Coronary artery (tissue), 2 donors: ENCODE data around the gene C1QB.

ENCODE experiments used
- DNase-seq: peaks from one replicate; pipeline ENCODE4 v3.0.0-alpha.2; 2017; ENCODE audit warnings: low spot score
- H3K27ac ChIP-seq, 2 donors: fragments of 200-600 bp; sonication (generic); one replicate each; pipeline ENCODE4 v1.5.1; 2016 to 2019
- H3K4me3 ChIP-seq: fragments of 200-600 bp; sonication (generic); 2 replicates; pipeline ENCODE4 v1.5.1; 2016; ENCODE audit warnings: mild to moderate bottlenecking, moderate library complexity
- TF ChIP-seq, protein P1 (sequence below): fragments of 200-600 bp; sonication (generic); IDR thresholded peaks from one replicate; pipeline ENCODE4 v1.5.1; 2019; ENCODE audit warnings: antibody characterized with exemption

The C1QB gene

DNA sequence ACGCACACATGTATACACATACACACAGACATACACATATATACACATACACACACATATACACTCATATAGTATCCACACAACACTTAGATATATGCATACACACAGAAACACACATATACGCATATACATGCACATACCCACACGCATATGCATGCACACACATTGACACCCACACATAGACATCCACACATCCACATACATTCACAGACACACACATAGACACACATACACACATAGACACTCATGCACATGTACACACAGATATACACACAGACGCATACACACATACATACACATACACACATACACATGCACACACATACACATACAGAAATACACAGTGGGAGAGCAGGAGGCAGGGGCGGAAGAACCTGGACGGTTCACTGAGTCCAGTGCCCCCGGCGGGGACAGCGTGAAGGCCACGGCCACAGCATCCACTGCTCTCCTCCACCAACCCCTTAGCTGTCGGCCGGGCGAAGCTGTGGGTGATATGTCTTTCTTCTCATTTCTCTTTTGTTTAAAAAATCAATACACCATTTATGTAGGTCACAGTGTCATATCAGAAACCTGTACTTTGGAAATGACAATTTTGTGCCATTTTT, 2.8 kb upstream of the C1QB start:
- H3K4me3 ChIP-seq: no peak overlapping the region
- no peak overlapping the region for H3K27ac ChIP-seq
- TF ChIP-seq, protein P1, sequence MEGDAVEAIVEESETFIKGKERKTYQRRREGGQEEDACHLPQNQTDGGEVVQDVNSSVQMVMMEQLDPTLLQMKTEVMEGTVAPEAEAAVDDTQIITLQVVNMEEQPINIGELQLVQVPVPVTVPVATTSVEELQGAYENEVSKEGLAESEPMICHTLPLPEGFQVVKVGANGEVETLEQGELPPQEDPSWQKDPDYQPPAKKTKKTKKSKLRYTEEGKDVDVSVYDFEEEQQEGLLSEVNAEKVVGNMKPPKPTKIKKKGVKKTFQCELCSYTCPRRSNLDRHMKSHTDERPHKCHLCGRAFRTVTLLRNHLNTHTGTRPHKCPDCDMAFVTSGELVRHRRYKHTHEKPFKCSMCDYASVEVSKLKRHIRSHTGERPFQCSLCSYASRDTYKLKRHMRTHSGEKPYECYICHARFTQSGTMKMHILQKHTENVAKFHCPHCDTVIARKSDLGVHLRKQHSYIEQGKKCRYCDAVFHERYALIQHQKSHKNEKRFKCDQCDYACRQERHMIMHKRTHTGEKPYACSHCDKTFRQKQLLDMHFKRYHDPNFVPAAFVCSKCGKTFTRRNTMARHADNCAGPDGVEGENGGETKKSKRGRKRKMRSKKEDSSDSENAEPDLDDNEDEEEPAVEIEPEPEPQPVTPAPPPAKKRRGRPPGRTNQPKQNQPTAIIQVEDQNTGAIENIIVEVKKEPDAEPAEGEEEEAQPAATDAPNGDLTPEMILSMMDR: no peak
- DNase-seq: no peak

DNA sequence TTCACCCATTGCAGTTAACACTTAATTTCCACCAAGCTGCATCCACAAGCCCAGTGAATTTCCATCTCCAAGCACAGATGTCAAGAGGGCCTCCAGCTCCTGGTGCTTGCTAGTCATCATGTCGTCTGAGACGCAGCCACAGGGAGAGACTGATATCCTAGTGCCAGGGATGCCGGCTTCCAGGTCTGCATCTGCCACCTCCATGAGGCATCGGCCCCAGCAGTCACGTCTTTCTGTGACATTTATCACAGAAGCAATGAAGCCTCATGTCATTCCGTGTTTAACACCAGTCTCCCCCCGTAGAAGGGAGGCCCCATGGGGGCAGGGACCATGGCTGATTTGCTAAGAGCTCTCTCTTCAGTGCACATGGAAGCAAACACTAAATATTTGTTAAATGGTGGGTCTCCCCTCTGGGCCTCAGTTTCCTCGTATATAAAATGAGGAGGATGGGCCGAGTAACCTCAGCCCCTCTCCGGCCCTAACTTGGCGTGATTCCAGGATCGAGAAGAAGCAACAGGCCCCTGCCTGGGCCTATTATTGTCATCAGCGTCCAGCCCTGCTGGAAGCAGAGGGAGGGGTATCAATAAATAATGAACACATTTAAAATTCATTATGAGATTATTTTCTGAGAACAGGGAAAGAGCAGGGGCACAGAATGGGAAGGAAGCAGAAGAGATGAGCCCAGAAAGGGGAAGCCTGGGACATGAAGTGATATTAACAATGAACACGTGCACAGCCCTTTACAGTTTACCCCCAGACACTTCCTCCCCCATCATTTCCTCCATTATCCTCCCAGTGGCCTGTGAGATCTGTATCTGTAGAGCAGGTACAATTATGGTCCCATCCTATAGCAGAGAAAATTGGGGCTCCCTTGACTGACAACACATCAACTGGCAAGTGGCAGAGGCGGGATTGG, 837 bp upstream of the C1QB start:
- no peak overlapping the region for H3K4me3 ChIP-seq
- TF ChIP-seq, protein P1: no peak
- no peak for DNase-seq
- H3K27ac ChIP-seq: peak overlapping the region in 1 of 2 donors; percentile 13

DNA sequence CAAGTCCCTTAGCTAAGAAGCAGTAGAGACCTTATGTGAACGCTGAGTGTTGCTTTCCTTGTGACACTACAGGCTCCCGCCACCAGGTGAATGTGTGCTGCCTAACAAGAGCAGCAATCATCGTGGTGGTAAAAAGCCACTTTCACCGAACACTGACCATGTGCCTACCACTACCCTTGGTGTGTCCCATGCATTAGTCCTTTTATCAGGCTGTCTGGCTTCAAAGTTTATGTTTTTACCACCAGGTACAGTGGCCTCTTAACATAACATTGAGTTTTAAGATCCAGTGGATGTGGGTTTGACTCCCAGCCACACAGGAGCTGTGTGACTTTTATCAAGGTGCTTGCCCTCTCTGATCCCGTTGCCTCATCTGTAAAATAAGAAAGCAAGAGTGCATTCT, 1.7 kb downstream of the C1QB start:
- H3K4me3 ChIP-seq: peak overlapping the region; percentile 63
- no peak for DNase-seq
- H3K27ac ChIP-seq: peak overlapping the region in 1 of 2 donors; percentile 20
- TF ChIP-seq, protein P1: no peak

DNA sequence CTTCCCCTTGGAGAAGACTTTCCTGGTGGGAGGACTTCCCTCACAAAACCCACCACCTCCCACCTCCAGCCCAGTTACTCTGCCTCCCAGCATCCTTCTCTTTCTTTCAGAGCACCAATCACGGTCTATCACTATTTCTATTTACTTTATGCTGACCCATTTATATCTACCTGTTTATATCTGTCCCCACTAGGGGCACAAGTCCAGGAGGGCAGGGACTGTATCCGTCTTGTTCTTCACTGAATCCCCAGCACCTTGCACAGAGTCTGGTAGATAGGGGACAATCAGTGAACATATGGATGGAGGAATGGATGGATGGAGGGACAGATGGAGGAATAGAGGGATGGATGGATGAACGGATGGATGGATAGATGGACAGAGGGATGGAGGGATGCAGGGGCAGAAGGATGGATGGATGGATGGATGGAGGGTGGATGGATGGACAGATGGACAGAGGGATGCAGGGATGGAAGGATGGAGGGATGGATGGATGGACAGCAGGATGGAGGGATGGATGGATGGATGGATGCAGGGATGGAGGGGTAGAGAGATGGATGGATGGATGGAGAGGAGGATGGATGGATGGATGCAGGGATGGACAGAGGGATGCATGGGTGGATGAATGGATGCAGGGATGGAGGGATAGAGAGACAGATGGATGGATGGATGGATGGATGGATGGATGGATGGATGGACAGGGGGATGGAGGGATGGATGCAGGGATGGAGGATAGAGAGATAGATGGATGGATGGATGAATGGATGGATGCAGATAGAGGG, 5.5 kb downstream of the C1QB start:
- Histone ChIP-seq H3K4me3 (peak overlapping the region; percentile 5), H3K27ac (no peak overlapping the region)
- DNase-seq: no peak
- TF ChIP-seq, protein P1: no peak

DNA sequence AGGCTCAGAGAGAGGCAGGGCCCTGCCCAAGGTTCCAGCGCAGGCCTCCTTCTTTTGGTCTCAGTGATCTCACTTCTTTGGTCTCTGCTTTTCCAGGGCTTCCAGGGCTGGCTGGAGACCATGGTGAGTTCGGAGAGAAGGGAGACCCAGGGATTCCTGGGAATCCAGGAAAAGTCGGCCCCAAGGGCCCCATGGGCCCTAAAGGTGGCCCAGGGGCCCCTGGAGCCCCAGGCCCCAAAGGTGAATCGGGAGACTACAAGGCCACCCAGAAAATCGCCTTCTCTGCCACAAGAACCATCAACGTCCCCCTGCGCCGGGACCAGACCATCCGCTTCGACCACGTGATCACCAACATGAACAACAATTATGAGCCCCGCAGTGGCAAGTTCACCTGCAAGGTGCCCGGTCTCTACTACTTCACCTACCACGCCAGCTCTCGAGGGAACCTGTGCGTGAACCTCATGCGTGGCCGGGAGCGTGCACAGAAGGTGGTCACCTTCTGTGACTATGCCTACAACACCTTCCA, 7.7 kb downstream of the C1QB start:
- TF ChIP-seq, protein P1: no peak
- DNase-seq: no peak
- no peak overlapping the region for H3K27ac ChIP-seq
- no peak overlapping the region for H3K4me3 ChIP-seq

DNA sequence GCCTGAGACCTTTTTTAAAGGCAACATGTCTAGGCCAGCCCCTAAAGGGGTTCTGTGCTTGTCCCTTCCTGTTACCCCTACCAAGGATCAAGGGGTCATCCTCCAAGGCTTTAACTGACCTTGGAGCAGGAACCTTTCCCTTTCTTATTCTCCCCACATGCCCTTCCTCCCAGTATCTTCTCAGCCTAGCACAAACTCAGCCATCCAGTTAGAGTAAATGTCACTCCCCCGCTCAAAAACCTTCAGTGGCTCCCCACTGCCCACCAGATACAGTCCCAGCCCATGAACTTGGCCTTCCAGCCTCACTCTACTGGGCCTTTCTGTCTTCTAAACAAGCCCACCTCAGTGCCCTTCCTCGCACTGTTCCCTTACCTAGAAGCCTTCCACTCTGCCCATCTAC, 8.8 kb downstream of the C1QB start:
- no peak for DNase-seq
- TF ChIP-seq, protein P1: no peak
- Histone ChIP-seq H3K4me3 (no peak overlapping the region), H3K27ac (no peak overlapping the region)
